Measurements from ENCODE around the gene C2orf42.
"Not testable (repeated sequence)": the region's sequence is repeated elsewhere in the genome, so short reads cannot be mapped to it uniquely, and the experiment has no call there.

The C2orf42 gene

DNA sequence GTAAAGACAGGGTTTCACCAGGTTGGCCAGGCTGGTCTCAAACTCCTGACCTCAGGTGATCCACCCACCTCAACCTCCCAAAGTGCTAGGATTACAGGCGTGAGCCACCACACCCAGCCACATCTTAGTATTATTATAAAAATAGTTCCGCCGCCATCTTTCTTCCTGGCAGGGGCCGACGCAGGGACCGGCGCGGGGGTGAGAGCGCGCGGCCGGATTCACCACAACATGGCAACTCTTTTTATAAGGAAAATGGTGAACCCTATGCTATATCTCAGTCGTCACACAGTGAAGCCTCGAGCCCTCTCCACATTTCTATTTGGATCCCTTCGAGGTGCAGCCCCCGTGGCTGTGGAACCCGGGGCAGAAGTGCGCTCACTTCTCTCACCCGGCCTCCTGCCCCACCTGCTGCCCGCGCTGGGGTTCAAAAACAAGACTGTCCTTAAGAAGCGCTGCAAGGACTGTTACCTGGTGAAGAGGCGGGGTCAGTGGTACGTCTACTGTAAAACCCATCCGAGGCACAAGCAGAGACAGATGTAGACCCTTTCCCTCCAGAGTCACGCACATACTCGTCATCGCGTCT is 88.4 kb downstream of the C2orf42 start:
- DNase-seq: not testable (repeated sequence)

DNA sequence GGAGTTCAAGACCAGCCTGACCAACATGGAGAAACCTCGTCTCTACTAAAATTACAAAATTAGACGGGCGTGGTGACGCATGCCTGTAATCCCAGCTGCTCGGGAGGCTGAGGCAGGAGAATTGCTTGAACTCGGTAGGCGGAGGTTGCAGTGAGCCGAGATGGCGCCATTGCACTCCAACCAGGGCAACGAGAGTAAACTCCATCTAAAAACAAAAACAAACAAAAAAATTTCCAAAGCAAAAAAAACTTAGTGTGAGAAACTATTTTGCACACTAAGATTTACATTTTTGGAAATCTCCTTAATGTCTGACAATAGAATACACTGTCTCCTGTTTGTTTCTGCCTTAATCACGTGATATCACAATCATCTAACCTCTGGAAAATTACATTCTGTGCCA is 89.1 kb downstream of the C2orf42 start:
- not testable (repeated sequence) for DNase-seq

DNA sequence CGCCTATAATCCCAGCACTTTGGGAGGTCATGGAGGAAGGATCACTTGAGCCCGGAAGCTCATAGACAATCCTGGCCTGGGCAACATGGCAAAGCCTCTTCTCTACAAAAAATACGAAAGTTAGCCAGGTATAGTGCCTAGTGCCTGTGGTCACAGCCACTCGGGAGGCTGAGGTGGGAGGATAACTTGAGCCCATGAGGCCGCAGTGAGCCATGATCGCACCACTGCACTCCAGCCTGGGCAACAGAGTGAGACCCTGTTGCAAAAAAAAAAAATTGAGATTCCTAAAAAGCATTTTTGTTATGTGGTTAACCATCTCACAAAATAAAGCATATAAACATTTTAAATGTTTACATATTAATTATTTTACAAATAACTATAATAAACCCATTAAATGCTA is 89.6 kb downstream of the C2orf42 start:
- no peak for DNase-seq
